NCI-H2029 treated with DMSO at 0.1 percent for 48 hours (cell line): Measurements from ENCODE around the gene TMEM132A.
"Not testable (repeated sequence)": the region's sequence is repeated elsewhere in the genome, so short reads cannot be mapped to it uniquely, and the experiment has no call there.

Experiments
- DNase-seq: peaks from one replicate; lab custom pipeline; 2025; lab: John Stamatoyannopoulos, UW

Gene TMEM132A

DNA sequence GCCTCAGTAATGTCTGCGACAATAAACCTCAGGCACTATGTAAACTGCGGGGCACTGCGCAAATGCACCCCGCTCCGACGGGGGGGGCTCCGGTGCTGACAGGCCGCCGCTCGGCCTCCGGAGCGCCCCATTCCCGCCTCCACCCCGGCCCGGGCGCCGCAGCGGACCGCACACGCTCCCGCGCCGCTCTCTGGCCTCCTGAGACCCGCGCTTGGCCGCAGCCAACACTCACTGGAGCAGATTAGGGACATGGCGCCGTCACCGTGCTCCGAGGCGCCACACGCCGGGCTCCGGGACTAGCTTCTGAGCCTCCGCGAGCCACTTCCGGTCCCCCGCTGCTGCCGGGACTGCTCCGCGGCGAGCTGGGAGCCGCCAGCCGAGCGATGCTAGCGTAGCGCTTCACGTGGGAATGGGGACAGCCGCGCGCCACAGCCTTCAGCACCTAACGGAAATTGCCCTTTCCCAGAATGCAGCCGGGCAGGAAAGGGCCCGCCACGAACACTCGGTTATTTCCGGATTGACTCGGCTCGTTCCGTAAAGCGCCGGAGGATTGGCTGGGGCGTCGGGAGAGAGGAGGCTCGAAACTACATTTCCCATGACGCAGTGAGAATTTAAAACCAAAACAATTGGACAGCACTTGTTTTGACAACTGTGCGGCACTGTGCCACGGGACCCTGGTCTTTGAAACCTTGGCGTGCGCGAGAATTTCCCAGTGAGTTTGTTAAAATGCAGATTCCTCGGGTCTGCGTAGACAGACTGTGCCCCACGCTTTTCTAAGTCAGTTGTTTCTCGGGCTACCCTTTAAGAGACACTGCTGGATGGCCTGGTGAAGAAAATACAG lies 17.9 kb upstream of the TMEM132A start, which contains the start of gene PRPF19:
Gene PRPF19 (minus strand): TSS at position 454 of the 841 bp plus-strand sequence. CDS start 203 bp downstream, at position 251.
- peak; percentile 89 for DNase-seq

- DNase-seq, result no peak
Measured at GRCh38 chr11:60908803-60909202, 15.5 kb upstream of the TMEM132A start.

DNA sequence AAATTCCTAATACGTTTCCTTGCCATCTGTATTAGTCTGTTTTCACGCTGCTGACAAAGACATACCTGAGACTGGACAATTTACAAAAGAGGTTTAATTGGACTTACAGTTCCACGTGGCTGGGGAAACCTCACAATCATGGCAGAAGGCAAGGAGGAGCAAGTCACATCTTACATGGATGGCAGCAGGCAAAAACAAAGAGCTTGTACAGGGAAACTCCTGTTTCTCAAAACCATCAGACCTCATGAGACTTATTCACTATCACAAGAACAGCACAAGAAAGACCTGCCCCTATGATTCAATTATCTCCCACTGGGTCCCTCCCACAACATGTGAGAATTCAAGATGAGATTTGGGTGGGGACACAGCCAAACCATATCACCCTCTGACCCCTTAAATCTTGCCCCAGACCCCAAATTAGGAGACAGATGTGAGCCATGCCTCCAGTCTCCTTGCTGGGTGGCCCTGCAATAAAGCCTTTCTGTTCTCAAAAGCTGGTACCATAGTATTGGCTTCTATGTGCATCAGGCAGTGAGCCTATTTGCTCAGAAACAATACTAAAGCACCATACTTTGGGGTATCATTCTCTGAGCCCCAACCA lies 14.5 kb upstream of the TMEM132A start:
- not testable (repeated sequence) for DNase-seq

GRCh38 chr11:60910281-60910687 lies 14.0 kb upstream of the TMEM132A start:
- DNase-seq, result no peak

GRCh38 chr11:60910711-60911380 lies 13.4 kb upstream of the TMEM132A start:
- DNase-seq, result no peak

DNA sequence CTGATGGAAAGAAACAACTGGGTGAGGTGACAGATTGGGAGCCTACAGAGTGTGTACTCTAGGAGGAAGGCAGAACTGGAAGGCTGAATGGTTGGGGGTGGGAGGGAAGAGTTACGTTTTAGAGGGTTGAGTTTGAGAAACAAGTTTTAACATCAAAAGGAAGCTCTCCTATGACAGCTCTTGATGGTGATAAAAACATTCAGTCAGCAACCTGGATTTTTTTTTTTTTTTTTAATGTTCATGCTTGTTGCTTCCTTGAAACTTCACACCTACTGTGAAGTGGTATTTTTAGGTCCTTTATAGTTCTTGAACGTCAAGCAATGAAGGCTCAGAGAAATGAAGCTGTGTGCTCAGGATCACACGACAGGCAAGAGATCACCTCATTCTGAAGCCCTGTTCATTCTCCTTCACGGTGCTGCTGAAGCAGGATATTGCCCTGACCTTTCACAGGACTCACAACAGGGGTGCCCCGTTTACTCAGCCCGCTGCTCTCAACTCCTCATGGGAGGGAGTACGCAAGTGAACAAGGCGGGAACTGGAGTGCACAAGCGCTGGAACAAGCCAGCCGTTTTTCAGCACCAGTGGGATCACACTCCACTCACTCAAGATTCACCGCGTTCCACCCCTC lies 11.9 kb upstream of the TMEM132A start:
- no peak for DNase-seq

GRCh38 chr11:60912851-60913528 lies 11.3 kb upstream of the TMEM132A start:
- no peak for DNase-seq

DNA sequence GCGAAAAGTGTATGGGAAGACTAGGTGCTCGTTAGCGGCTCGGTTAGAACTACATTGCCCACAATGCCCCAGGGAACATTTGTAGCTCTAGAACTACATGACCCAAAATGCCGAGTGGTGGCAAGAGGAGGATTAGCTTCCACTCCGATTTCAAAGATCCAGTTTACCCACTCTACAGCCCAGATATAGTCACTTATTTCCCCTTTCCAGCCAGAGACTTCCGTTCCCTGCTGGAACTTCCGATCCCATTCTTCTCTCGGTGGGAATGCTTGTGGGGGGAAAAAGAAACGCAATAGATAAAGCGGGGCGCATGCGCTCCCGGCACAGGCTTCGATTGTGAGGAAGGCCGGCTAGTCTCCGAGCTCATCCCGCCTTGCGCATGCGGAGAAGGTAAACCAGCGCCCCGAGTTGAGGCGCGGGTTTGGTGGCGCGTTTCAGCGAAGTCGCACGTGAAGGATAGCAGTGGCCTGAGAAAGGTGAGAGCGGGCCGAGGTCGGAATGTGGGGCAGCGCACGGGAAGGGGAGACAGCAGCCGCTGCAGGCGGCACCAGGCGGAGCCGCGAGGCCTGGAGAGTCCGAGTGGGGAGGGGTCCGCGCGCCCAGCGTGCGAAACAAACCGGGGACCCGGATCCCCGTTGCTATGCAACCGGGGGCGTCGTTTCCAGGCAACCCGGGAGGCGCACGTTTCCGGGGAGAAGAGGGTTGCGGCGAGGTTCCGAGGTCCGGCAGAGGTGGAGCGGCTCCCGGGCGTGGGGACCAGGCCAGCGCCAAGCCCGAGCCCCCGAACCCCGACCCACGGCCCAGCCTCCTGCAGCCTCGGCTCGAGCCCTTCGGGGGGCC lies 10.2 kb upstream of the TMEM132A start, which contains the start of gene TMEM109:
Gene TMEM109 (plus strand): TSS at position 366 of the 840 bp plus-strand sequence. CDS start 5,536 bp downstream, outside the sequence.
- peak; percentile 96 for DNase-seq

- no peak for DNase-seq
Measured at GRCh38 chr11:60914633-60915247, 9.5 kb upstream of the TMEM132A start.

GRCh38 chr11:60915248-60915914 lies 8.9 kb upstream of the TMEM132A start:
- no peak for DNase-seq

- DNase-seq, result no peak
Measured at GRCh38 chr11:60916669-60917206, 7.5 kb upstream of the TMEM132A start.

GRCh38 chr11:60917267-60917666 lies 7.0 kb upstream of the TMEM132A start:
- DNase-seq, result no peak

DNA sequence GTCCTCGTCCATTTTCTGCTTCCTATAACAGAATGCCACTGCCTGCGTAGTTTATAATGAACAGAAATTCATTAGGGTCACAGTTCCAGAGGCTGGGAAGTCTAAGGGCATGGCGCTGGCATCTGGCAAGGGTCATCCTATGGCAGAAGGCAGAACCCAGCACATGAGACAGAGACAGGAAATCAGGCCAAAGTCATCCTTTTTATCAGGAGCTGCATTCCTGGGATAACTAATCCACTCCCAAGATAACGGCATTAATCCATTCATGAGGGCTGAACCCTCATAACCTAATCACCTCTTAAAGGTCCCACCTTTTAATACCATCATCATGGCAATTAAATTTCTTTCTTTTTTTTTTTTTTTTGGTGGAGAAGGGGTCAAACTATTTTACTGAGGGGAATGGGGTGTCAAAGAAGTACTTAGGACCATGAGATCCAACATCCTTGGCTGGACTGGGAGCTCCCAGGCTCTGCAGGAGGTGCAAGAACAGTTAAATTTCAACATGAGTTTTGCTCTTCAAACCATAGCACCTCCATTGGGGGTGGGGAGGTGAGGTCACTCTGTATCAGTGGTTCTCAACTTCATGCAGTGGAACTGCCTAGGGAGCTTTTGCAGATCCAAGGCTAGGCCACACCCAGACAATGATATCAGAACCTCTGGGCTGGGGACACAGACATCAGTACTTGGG lies 5.9 kb upstream of the TMEM132A start:
- no peak for DNase-seq

GRCh38 chr11:60918939-60919265 lies 5.4 kb upstream of the TMEM132A start:
- DNase-seq, result no peak

- DNase-seq, result no peak
Measured at GRCh38 chr11:60919320-60919719, 4.9 kb upstream of the TMEM132A start.

DNA sequence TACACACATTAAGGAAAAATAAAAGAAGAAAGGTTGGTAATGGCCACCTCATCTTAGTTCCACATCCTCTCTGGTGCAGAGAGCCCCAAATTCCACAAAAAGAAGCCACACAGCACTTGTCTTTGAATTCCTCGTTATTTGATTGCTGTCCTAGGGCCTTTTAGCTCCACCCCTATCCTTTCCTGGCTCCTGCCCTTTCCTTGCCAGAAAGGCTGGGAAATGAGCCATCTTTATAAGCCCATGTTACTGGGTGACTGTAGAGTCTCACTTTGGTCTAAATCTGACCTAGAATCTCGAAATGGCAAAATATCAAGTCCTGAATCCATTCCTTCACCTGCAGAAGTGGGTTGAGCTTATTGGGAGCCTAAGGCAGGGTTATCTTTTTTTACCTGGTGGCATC lies 4.3 kb upstream of the TMEM132A start:
- no peak for DNase-seq

- DNase-seq, result no peak
Measured at GRCh38 chr11:60921259-60921658, 3.0 kb upstream of the TMEM132A start.

GRCh38 chr11:60921777-60922335 lies 2.4 kb upstream of the TMEM132A start:
- no peak for DNase-seq

DNA sequence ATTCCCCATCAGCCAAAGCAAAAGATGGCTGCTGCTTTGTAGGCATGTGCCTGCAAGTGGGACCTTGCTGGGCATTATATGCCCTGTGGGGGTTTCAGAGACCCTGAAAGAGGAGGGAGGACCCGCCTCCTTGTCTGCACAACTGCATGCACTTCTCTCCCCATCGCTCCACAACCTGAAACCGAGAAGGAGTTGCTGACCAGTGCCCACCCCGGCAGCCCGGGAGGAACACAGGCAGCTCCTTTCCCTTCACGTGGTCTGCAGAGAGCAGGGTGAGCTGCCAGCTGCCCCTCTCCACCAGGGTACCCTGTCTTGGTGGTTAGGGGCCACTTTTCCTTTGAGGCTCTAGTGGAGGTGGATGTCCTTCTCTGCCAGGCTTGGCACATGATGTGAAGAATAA lies 1.4 kb upstream of the TMEM132A start:
- no peak for DNase-seq
